Neural cell (in vitro differentiated cells): ENCODE data around the gene MS4A2.

ENCODE experiments used
- CTCF ChIP-seq: fragments of 450-650 bp; IDR thresholded peaks from 2 replicates; pipeline ENCODE4 v1.5.1; 2014; ENCODE audit warnings: antibody characterized with exemption, mild to moderate bottlenecking, moderate library complexity; ENCODE audit not compliant: poor library complexity, severe bottlenecking
- EP300 ChIP-seq: fragments of 450-650 bp; conservative IDR thresholded peaks from 2 replicates; pipeline ENCODE4 v1.6.1; 2014; ENCODE audit warnings: antibody characterized with exemption, mild to moderate bottlenecking, moderate library complexity; ENCODE audit not compliant: poor library complexity, severe bottlenecking
- EZH2 ChIP-seq: fragments of 200-600, 300-800 bp; shearing (Covaris generic), sonication (generic); IDR thresholded peaks from 2 replicates; pipeline ENCODE4 v1.6.1; 2014; ENCODE audit warnings: antibody characterized with exemption, low read length, borderline replicate concordance, mild to moderate bottlenecking; ENCODE audit not compliant: insufficient read depth, poor library complexity, severe bottlenecking
- MXI1 ChIP-seq: fragments of 450-650 bp; conservative IDR thresholded peaks from 2 replicates; pipeline ENCODE4 v1.6.1; 2014; ENCODE audit warnings: antibody characterized with exemption, mild to moderate bottlenecking; ENCODE audit not compliant: poor library complexity, severe bottlenecking
- POLR2AphosphoS5 ChIP-seq: IDR thresholded peaks from 2 replicates; pipeline ENCODE4 v1.6.1; 2012
- RAD21 ChIP-seq: fragments of 450-650 bp; conservative IDR thresholded peaks from 2 replicates; pipeline ENCODE4 v1.6.1; 2014; ENCODE audit warnings: antibody characterized with exemption, mild to moderate bottlenecking, moderate library complexity
- REST ChIP-seq: IDR thresholded peaks from 2 replicates; pipeline ENCODE4 v1.6.1; 2012; ENCODE audit warnings: borderline replicate concordance
- SMC3 ChIP-seq: fragments of 450-650 bp; conservative IDR thresholded peaks from 2 replicates; pipeline ENCODE4 v1.6.1; 2014; ENCODE audit warnings: antibody characterized with exemption, mild to moderate bottlenecking, moderate library complexity; ENCODE audit not compliant: poor library complexity
- TAF1 ChIP-seq: IDR thresholded peaks from 2 replicates; pipeline ENCODE4 v1.6.1; 2012; ENCODE audit warnings: low read depth

GRCh38 chr11:60095477-60096120 lies 7.1 kb downstream of the MS4A2 start:
- TF ChIP-seq CTCF (no peak), POLR2AphosphoS5 (no peak), MXI1 (no peak), TAF1 (no peak), REST (no peak), EP300 (no peak), RAD21 (no peak), EZH2 (no peak), SMC3 (no peak)
